GM19099 (cell line): Measurements from ENCODE around the gene IGFBP5.

Source experiments
- POLR2A ChIP-seq: IDR thresholded peaks from 3 replicates; pipeline ENCODE4 v1.6.1; 2011; ENCODE audit warnings: low read depth; ENCODE audit not compliant: insufficient read length; ENCODE audit errors: extremely low read depth

Gene IGFBP5

GRCh38 chr2:216634370-216635148, 60.8 kb downstream of the IGFBP5 start:
- no peak for TF ChIP-seq POLR2A

DNA sequence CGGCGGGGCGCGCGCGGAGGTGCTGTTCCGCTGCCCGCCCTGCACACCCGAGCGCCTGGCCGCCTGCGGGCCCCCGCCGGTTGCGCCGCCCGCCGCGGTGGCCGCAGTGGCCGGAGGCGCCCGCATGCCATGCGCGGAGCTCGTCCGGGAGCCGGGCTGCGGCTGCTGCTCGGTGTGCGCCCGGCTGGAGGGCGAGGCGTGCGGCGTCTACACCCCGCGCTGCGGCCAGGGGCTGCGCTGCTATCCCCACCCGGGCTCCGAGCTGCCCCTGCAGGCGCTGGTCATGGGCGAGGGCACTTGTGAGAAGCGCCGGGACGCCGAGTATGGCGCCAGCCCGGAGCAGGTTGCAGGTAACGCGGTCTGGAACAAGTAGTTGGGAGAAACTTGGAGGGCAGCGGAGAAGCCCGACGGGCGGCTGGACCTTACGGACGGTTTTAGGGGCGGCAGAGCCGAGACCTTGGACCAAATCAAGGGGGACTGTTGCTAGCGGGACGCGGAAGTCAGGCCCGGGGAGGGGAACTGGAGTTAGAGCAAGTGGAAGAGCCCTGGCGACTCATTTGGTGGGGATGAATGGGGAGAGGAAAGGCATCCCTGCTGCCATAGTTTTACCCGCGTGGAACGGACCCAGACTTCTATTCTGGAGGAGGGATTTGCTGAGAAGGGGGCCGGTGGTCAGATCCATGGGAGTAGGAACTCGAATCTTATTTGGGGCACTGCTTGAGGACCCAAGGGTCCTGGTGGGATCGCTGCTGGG, 61.6 kb downstream of the IGFBP5 start:
- TF ChIP-seq POLR2A: no peak

DNA sequence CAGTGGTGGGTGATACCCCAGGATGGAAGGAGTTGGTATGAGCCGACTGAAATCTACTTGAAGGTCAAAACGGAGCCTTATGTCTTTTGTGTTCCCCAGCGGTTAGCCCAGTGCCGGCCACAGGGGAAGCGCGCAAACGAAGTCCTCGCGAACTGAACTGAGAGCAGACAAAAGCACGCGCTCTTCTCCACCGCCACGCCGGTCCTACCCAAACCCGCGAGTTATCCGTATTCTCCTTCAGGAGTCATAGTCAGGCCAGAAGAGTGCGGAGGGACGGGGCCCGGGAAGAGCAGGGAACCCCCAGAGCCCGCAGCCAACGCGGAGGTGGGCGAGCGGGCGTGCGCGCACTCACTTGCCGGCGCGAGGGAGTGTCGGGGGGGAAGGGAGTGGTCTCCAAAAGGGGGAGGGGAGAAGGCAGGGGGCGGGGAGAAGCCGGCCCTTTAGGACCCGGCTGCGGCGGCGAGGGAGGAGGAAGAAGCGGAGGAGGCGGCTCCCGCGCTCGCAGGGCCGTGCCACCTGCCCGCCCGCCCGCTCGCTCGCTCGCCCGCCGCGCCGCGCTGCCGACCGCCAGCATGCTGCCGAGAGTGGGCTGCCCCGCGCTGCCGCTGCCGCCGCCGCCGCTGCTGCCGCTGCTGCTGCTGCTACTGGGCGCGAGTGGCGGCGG, 62.3 kb downstream of the IGFBP5 start, which contains the start of gene IGFBP2:
TSS of gene IGFBP2 (plus strand) at position 469 of the 664 bp plus-strand sequence. CDS start at position 573, 104 bp downstream.
- TF ChIP-seq POLR2A: no peak

DNA sequence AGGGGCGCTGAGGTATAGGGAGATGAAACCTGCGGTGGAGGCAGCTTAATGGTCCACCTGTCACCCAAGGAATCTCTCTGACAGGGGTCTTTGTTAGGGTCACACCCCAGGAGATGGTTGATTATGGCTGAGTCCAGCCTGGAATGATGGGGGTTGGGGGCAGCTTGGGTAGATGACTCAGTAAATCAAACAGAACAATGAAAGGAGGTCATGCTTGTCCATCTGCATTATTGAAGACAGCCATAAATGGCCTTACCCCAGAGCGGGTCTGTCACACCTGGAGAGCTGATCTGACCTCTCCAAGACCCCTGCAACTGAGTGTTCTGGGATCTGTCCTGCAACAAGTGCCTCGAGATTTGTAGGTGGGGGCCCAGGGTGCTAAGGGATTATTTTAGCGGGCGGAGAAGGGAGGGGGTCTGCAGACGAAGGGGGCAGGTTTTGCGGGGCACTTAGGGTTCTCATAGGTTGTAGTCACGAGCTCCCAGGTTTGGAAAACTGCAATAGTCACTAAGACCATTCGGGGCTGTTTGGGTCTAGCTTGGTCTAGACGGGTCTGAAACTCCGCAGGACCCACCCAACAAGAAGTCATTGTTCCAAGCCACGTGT, 62.9 kb downstream of the IGFBP5 start:
- no peak for TF ChIP-seq POLR2A

GRCh38 chr2:216629784-216630183, 65.6 kb downstream of the IGFBP5 start:
- no peak for TF ChIP-seq POLR2A

GRCh38 chr2:216626875-216627245, 68.5 kb downstream of the IGFBP5 start:
- TF ChIP-seq POLR2A: no peak

GRCh38 chr2:216626168-216626874, 69.0 kb downstream of the IGFBP5 start:
- no peak for TF ChIP-seq POLR2A

DNA sequence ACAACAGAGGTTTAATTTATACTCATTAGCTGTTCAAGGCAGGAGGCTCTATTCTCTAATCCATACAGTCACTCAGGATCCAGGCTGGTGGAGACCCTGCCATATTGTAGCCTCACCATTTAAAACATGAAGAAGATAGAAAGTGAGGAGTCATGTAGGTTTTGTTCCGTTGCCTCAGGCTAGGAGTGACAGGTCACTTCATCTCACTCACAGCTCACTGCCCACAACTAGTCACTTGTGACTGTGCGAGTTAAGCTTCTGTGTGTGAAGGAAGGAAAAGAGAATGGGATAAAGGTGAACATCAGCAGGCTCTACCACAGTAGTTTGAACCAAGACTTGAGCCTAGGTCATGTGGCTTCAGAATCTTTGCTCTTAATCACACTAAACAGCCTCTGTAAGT, 71.1 kb downstream of the IGFBP5 start:
- TF ChIP-seq POLR2A: no peak

DNA sequence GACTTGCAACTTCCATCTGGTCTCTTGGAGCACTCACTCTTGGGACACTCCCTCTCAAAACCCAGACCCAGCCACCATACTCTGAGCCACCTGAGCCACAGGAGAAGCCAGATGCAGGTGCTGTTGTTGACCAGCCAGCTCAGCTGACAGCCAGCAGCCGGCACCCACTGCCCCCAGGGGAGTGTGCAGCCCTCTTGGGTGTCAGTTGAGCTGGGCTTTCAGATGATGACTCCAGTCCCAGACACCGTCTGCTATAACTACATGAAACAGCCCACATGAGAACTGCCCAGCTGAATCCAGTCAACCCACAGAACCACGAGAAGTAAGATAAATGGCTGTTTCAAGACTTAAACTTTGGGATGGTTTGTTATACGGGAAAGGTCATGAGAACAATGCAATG, 72.8 kb downstream of the IGFBP5 start:
- TF ChIP-seq POLR2A: no peak
